HG02759 (cell line): ENCODE data around the gene ANXA11.

Source experiments
- ATAC-seq: cut with Tn5 transposase; IDR thresholded peaks from one replicate; pipeline ENCODE4 v1.9.1; 2021; ENCODE audit warnings: mild to moderate bottlenecking, moderate library complexity; ENCODE audit not compliant: unreplicated experiment

Gene ANXA11

GRCh38 chr10:80118669-80119068, 86.7 kb downstream of the ANXA11 start:
- no peak for ATAC-seq

GRCh38 chr10:80110986-80111385, 94.4 kb downstream of the ANXA11 start:
- ATAC-seq, result no peak

GRCh38 chr10:80108576-80109239, 96.6 kb downstream of the ANXA11 start:
- no peak for ATAC-seq

- ATAC-seq, result peak; percentile 50
Measured at GRCh38 chr10:80104066-80104926, 101.0 kb downstream of the ANXA11 start.
